H1 (cell line): ENCODE results near the gene HS3ST1. TPM values are rescaled to one million over a fixed set of nuclear protein-coding genes. Genes with fewer than 3 reads are reported as not detected.
A peak's percentile ranks its signal among the peaks of the same experiment; 100 is the strongest.

ENCODE experiments used
- CTCF ChIA-PET: fragments of 300-600 bp; sonication (Branson Sonifier 250); formaldehyde crosslinking; loops from one replicate; lab custom pipeline; 2021; ENCODE audit not compliant: partially characterized antibody; lab: Charles Lee
- POLR2A ChIA-PET: fragments of 300-600 bp; sonication (Branson Sonifier 250); formaldehyde crosslinking; loops from one replicate; lab custom pipeline; 2021; ENCODE audit warnings: inconsistent platforms; ENCODE audit not compliant: partially characterized antibody; lab: Charles Lee
- DNase-seq, 2 experiments: peaks; one replicate each; pipeline versions ENCODE4 v3.0.0 to v3.0.0-alpha.2; 2010 to 2022; ENCODE audit warnings: low spot score in 2 of 2, low read depth in 1 of 2, mixed read lengths in 1 of 2
- FAIRE-seq: peaks from 2 replicates; lab custom pipeline; 2011; peaks lifted over from hg19 to GRCh38; lab: Jason Lieb, UNC
- H2AFZ ChIP-seq: 2 replicates; pipeline ENCODE4 v1.8.1; 2012; ENCODE audit warnings: low read length, inconsistent platforms
- H2AK5ac ChIP-seq: 2 replicates; pipeline ENCODE4 v1.6.1; 2013; ENCODE audit warnings: low read depth, low read length
- H2BK120ac ChIP-seq: replicated peaks from 2 replicates; pipeline ENCODE3; 2013; ENCODE audit warnings: low read depth, low read length, inconsistent platforms
- H2BK12ac ChIP-seq: 2 replicates; pipeline ENCODE4 v1.6.1; 2013; ENCODE audit warnings: low read depth, low read length
- H2BK15ac ChIP-seq: 2 replicates; pipeline ENCODE4 v1.6.1; 2013; ENCODE audit warnings: low read length
- H2BK20ac ChIP-seq: 2 replicates; pipeline ENCODE4 v1.6.1; 2013; ENCODE audit warnings: low read length
- H2BK5ac ChIP-seq: 2 replicates; pipeline ENCODE4 v1.6.1; 2013; ENCODE audit warnings: low read depth, low read length
- H3K14ac ChIP-seq: 2 replicates; pipeline ENCODE4 v1.6.1; 2013; ENCODE audit warnings: inconsistent platforms; ENCODE audit not compliant: insufficient read length
- H3K18ac ChIP-seq: 2 replicates; pipeline ENCODE4 v1.6.1; 2013; ENCODE audit warnings: low read length; ENCODE audit errors: extremely low read depth
- H3K23ac ChIP-seq: 2 replicates; pipeline ENCODE4 v1.6.1; 2013; ENCODE audit warnings: inconsistent platforms; ENCODE audit not compliant: insufficient read length
- H3K23me2 ChIP-seq: 2 replicates; pipeline ENCODE4 v1.6.1; 2013; ENCODE audit warnings: low read depth, low read length
- H3K27ac ChIP-seq: 2 replicates; pipeline ENCODE4 v1.6.1; 2011; ENCODE audit warnings: low read depth, low read length, inconsistent platforms
- H3K27me3 ChIP-seq, 4 experiments: replicated peaks in 1 of 4; 1 replicate in 1 of 4; 2 replicates in 3 of 4; pipeline versions ENCODE4 v1.6.1 to v1.8.1; 2011 to 2013; ENCODE audit warnings: low read length in 3 of 4, mild to moderate bottlenecking in 3 of 4, inconsistent platforms in 2 of 4, mixed read lengths in 2 of 4, moderate library complexity in 1 of 4; ENCODE audit not compliant: control insufficient read depth in 3 of 4, insufficient read depth in 3 of 4; ENCODE audit errors: extremely low read depth in 1 of 4
- H3K36me3 ChIP-seq, 4 experiments: 2 replicates each; pipeline versions ENCODE4 v1.6.1 to v1.8.1; 2011 to 2013; ENCODE audit warnings: mild to moderate bottlenecking in 4 of 4, low read length in 3 of 4, moderate library complexity in 2 of 4, control low read depth in 1 of 4, inconsistent platforms in 1 of 4; ENCODE audit not compliant: insufficient read depth in 4 of 4, control insufficient read depth in 2 of 4
- H3K4ac ChIP-seq: replicated peaks from 2 replicates; pipeline ENCODE3; 2013; ENCODE audit warnings: low read length, low read depth, mixed read lengths, inconsistent platforms; ENCODE audit not compliant: insufficient read length
- H3K4me1 ChIP-seq, 4 experiments: replicated peaks in 1 of 4; 1 replicate in 1 of 4; 2 replicates in 3 of 4; pipeline versions ENCODE4 v1.6.1 to v1.8.1; 2011 to 2013; ENCODE audit warnings: low read length in 3 of 4, inconsistent platforms in 2 of 4, mixed read lengths in 1 of 4; ENCODE audit not compliant: insufficient read depth in 4 of 4, control insufficient read depth in 3 of 4
- H3K4me2 ChIP-seq, 2 experiments: 2 replicates each; pipeline versions ENCODE4 v1.6.1 to v1.8.1; 2011 to 2013; ENCODE audit warnings: low read depth in 2 of 2, low read length in 2 of 2, control low read depth in 1 of 2, inconsistent platforms in 1 of 2, mild to moderate bottlenecking in 1 of 2; ENCODE audit not compliant: insufficient read depth in 1 of 2
- H3K4me3 ChIP-seq, 4 experiments: fragments of 200-600, 300-600 bp in 1 of 4; sonication (generic), shearing (Covaris generic), sonication (Bioruptor Twin) in 1 of 4; 2 replicates each; pipeline versions ENCODE4 v1.5.1 to v1.8.1; 2011 to 2016; ENCODE audit warnings: low read length in 4 of 4, low read depth in 3 of 4, control low read depth in 2 of 4, inconsistent platforms in 2 of 4, mild to moderate bottlenecking in 2 of 4, mixed read lengths in 1 of 4, moderate library complexity in 1 of 4; ENCODE audit not compliant: insufficient read depth in 2 of 4; ENCODE audit errors: extremely low read depth in 1 of 4
- H3K56ac ChIP-seq: replicated peaks from 2 replicates; pipeline ENCODE3; 2013; ENCODE audit warnings: low read depth, mild to moderate bottlenecking, mixed read lengths, low read length, inconsistent platforms; ENCODE audit not compliant: insufficient read length
- H3K79me1 ChIP-seq: 2 replicates; pipeline ENCODE4 v1.6.1; 2013; ENCODE audit warnings: low read depth, low read length, control low read depth
- H3K79me2 ChIP-seq, 2 experiments: 2 replicates each; pipeline versions ENCODE4 v1.6.1 to v1.8.1; 2012 to 2013; ENCODE audit warnings: low read length in 2 of 2, mild to moderate bottlenecking in 2 of 2, inconsistent platforms in 1 of 2; ENCODE audit not compliant: insufficient read depth in 2 of 2, control insufficient read depth in 1 of 2
- H3K9ac ChIP-seq, 4 experiments: replicated peaks in 1 of 4; 1 replicate in 1 of 4; 2 replicates in 3 of 4; pipeline versions ENCODE4 v1.6.1 to v1.8.1; 2011 to 2013; ENCODE audit warnings: low read depth in 3 of 4, low read length in 3 of 4, control low read depth in 2 of 4, mild to moderate bottlenecking in 2 of 4, moderate library complexity in 2 of 4, inconsistent platforms in 1 of 4; ENCODE audit errors: extremely low read depth in 1 of 4
- H3K9me3 ChIP-seq, 2 experiments: 2 replicates each; pipeline versions ENCODE4 v1.6.1 to v1.8.1; 2012 to 2013; ENCODE audit warnings: mild to moderate bottlenecking in 2 of 2, moderate library complexity in 2 of 2, control low read depth in 1 of 2, inconsistent platforms in 1 of 2, low read depth in 1 of 2, low read length in 1 of 2, mixed read lengths in 1 of 2; ENCODE audit not compliant: insufficient read depth in 2 of 2
- H4K20me1 ChIP-seq, 2 experiments: replicated peaks in 1 of 2; 2 replicates each; pipeline versions ENCODE3 to v1.8.1; 2011 to 2013; ENCODE audit warnings: inconsistent platforms in 2 of 2, low read length in 2 of 2, mild to moderate bottlenecking in 1 of 2; ENCODE audit not compliant: insufficient read depth in 2 of 2, control insufficient read depth in 1 of 2
- H4K5ac ChIP-seq: 2 replicates; pipeline ENCODE4 v1.6.1; 2013; ENCODE audit warnings: low read length, low read depth, mixed read lengths, inconsistent platforms; ENCODE audit not compliant: insufficient read length
- H4K8ac ChIP-seq: 2 replicates; pipeline ENCODE4 v1.8.0; 2013; ENCODE audit warnings: mild to moderate bottlenecking, moderate library complexity, low read length, inconsistent platforms; ENCODE audit not compliant: insufficient read depth; ENCODE audit errors: extremely low read depth
- H4K91ac ChIP-seq: replicated peaks from 2 replicates; pipeline ENCODE3; 2013; ENCODE audit warnings: low read length, mixed read lengths, inconsistent platforms; ENCODE audit not compliant: insufficient read length
- CBX8 ChIP-seq: fragments of 300-800, 300-1000 bp; sonication (generic); IDR thresholded peaks from 2 replicates; pipeline ENCODE4 v1.7.1; 2016; ENCODE audit warnings: low read depth, low read length, borderline replicate concordance
- CEBPB ChIP-seq: IDR thresholded peaks from 2 replicates; pipeline ENCODE4 v1.6.1; 2012; ENCODE audit warnings: low read depth, low read length
- WGBS, 2 experiments: shearing (Covaris generic) in 1 of 2; methylation state at CpG; one replicate each; pipeline versions ENCODE4 v1.1.6 to v1.1.7; 2013 to 2015; ENCODE audit warnings: low lambda C conversion rate in 2 of 2, mixed read lengths in 2 of 2, inconsistent platforms in 1 of 2, low coverage in 1 of 2, missing lambda C conversion rate in 1 of 2; ENCODE audit not compliant: insufficient replicate concordance in 2 of 2, insufficient coverage in 1 of 2, insufficient read length in 1 of 2; ENCODE audit errors: extremely low coverage in 1 of 2, missing lambda C conversion rate in 1 of 2; 5-methylcytosine and 5-hydroxymethylcytosine counted together
- polyA plus RNA-seq, 7 experiments: library from polyadenylated mRNA; depleted of rRNA in 3 of 7; stranded (reverse) in 5 of 7; unstranded in 2 of 7; fragments of >200 nt in 5 of 7; fragments of 200-250 nt in 2 of 7; gene quantifications; 1 replicate in 5 of 7; 2 replicates in 1 of 7; 4 replicates in 1 of 7; pipeline versions ENCODE4 v1.2.1 to v1.2.3, GENCODE V29; 2011 to 2013; ENCODE audit warnings: missing spikeins in 2 of 7, mixed read lengths in 2 of 7
- total RNA-seq: library from RNA; stranded (reverse); fragmentation: NEBNext Ultra II Directional; extraction: Animal tissue kit (Norgen Biotek cat#: 25700); gene quantifications from 2 replicates; pipeline ENCODE4 v1.2.1, GENCODE V29; 2021

The HS3ST1 gene
- total and polyA plus RNA-seq, 2 of the 8 experiments (the other 6 are each of a cell fraction or from before 2014, with no cell fraction given): 0.50 to 1.5 TPM

GRCh38 chr4:11426731-11427120 is 2.0 kb downstream of the HS3ST1 start:
- FAIRE-seq (no peak), DNase-seq (no peak)
- CTCF ChIA-PET: interaction anchor here (0.6 to 1.4 kb wide), 6 partner anchors 24 to 871 kb away, joined by 3 to 5 read pairs (median 3); no protein-coding TSS in a partner anchor
- TF ChIP-seq CEBPB: peak; percentile 50
- TF ChIP-seq CBX8: no peak
- H3K4ac ChIP-seq: no peak overlapping the region
- H2AK5ac ChIP-seq: no peak overlapping the region
- 11% methylated on average over 10 of the region's 10 CpGs; no CpG with 5 or more reads in 1 of the 2 experiments for WGBS, 2 experiments
- H3K9me3 ChIP-seq: no peaks in the 10 kb centered on the region
- H2BK12ac ChIP-seq: no peak overlapping the region
- H2AFZ ChIP-seq: no peak overlapping the region
- no peak overlapping the region for H3K23ac ChIP-seq
- peak overlapping the region; percentile 99 to 100 for H3K4me2 ChIP-seq
- H3K4me3 ChIP-seq: peak overlapping the region; percentile 59 to 78 (median 74); a peak in 5 of 8 replicates
- no peak overlapping the region for H2BK15ac ChIP-seq
- H3K79me2 ChIP-seq: no peaks in the 10 kb centered on the region
- H4K20me1 ChIP-seq: no peaks in the 10 kb centered on the region
- no peak overlapping the region for H3K18ac ChIP-seq
- H2BK5ac ChIP-seq: no peak overlapping the region
- no peak overlapping the region for H4K91ac ChIP-seq
- H3K27me3 ChIP-seq: peaks cover 5 to 46% (median 34%) of the 10 kb centered on the region in 4 experiments
- no peak overlapping the region for H3K9ac ChIP-seq
- peaks cover 18% of the 10 kb centered on the region for H3K23me2 ChIP-seq
- H3K14ac ChIP-seq: no peak overlapping the region
- no peak overlapping the region for H3K27ac ChIP-seq
- no peaks in the 10 kb centered on the region for H3K79me1 ChIP-seq
- no peak overlapping the region for H4K8ac ChIP-seq
- no peak overlapping the region for H4K5ac ChIP-seq
- no peak overlapping the region for H2BK20ac ChIP-seq
- peaks cover 0 to 17% (median 5%) of the 10 kb centered on the region in 4 experiments; a peak in 3 of 7 replicates for H3K4me1 ChIP-seq
- no peaks in the 10 kb centered on the region for H3K36me3 ChIP-seq
- POLR2A ChIA-PET: interaction anchor here (0.7 kb wide), 1 partner anchor 1127 kb away, joined by 3 read pairs; no protein-coding TSS in a partner anchor
- H3K56ac ChIP-seq: no peak overlapping the region
- no peak overlapping the region for H2BK120ac ChIP-seq
